VCaP (cell line): ENCODE measurements around the gene LAPTM5.
"Not testable (repeated sequence)": the region's sequence is repeated elsewhere in the genome, so short reads cannot be mapped to it uniquely, and the experiment has no call there.

ENCODE experiments used
- H3K27ac ChIP-seq: fragments of 450-650 bp; 2 replicates; pipeline ENCODE4 v1.5.1; 2017
- TF ChIP-seq, protein P1 (sequence below): fragments of 450-650 bp; conservative IDR thresholded peaks from 2 replicates; pipeline ENCODE4 v1.5.1; 2017; ENCODE audit warnings: mild to moderate bottlenecking, moderate library complexity

LAPTM5 gene

DNA sequence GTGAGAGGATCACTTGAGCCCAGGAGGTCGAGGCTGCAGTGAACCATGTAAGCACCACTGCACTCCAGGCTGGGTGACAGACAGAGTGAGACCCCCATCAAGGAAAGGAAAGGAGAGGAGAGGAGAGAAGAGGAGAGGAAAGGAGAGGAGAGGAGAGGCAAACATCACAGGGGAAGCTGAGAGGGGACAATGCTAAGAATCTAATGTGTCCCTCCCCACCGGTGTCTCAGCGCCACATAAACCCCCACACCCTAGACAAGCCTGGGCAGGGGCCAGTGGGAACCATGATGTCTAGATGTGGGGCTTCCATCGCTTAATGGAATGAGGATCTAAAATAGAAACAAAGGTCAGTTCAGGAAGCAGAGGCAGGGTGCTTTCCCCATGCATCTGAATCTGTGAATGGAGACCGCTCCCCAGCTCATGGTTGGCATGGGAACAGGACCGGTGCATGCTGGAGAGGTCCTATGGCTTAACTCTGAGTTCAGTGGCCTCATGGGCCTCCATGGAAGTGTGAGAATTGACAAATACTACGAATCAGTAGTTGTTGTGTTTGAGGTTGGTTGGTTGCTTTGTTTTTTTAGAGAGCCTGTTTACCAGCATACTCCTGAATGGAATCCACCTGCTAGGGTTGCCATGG, 16.3 kb upstream of the LAPTM5 start:
- no peak overlapping the region for H3K27ac ChIP-seq
- TF ChIP-seq, protein P1, sequence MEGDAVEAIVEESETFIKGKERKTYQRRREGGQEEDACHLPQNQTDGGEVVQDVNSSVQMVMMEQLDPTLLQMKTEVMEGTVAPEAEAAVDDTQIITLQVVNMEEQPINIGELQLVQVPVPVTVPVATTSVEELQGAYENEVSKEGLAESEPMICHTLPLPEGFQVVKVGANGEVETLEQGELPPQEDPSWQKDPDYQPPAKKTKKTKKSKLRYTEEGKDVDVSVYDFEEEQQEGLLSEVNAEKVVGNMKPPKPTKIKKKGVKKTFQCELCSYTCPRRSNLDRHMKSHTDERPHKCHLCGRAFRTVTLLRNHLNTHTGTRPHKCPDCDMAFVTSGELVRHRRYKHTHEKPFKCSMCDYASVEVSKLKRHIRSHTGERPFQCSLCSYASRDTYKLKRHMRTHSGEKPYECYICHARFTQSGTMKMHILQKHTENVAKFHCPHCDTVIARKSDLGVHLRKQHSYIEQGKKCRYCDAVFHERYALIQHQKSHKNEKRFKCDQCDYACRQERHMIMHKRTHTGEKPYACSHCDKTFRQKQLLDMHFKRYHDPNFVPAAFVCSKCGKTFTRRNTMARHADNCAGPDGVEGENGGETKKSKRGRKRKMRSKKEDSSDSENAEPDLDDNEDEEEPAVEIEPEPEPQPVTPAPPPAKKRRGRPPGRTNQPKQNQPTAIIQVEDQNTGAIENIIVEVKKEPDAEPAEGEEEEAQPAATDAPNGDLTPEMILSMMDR: no peak

DNA sequence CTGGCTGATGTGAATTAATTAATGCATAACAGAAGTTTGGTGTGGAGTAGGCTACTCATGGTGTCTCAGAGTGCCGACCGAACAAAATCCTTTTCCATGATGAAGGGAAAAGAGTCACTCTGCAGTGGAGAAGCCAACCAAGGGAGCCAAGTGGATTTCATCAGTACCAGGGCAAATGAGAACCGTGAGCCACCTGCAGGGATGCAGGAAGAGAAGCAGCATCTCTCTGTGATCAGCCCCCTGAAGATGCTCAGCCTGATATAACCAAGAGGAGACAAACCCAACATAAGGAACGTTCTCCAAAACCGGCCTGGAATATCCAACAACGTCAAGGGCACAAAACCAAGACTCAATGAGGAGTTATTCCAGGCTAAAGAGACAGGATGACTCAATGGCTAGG, 13.4 kb upstream of the LAPTM5 start:
- TF ChIP-seq, protein P1: no peak

DNA sequence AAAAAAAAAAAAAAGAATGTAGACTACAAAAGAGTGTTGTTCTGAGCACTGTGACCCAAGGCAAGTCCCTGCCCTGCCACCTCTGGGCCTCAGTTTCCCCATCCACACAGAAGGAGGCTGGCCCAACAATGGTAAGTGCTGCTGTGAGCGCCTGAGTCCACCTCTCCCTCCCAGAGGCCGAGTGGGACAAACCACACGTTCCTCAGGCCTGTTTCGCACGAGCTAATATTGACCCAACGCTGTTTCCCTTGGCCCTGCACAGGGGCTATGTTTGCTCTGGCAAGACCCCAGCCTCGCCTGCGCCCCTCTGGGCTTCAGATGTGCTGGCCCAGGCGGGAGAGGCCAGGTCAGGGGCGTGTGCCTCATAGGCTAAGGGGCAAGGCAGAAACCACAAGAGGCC, 12.6 kb upstream of the LAPTM5 start:
- TF ChIP-seq, protein P1: no peak
- no peak overlapping the region for H3K27ac ChIP-seq

More for the DNA sequence above, 13.4 kb upstream of the LAPTM5 start:
- H3K27ac ChIP-seq: no peak overlapping the region

DNA sequence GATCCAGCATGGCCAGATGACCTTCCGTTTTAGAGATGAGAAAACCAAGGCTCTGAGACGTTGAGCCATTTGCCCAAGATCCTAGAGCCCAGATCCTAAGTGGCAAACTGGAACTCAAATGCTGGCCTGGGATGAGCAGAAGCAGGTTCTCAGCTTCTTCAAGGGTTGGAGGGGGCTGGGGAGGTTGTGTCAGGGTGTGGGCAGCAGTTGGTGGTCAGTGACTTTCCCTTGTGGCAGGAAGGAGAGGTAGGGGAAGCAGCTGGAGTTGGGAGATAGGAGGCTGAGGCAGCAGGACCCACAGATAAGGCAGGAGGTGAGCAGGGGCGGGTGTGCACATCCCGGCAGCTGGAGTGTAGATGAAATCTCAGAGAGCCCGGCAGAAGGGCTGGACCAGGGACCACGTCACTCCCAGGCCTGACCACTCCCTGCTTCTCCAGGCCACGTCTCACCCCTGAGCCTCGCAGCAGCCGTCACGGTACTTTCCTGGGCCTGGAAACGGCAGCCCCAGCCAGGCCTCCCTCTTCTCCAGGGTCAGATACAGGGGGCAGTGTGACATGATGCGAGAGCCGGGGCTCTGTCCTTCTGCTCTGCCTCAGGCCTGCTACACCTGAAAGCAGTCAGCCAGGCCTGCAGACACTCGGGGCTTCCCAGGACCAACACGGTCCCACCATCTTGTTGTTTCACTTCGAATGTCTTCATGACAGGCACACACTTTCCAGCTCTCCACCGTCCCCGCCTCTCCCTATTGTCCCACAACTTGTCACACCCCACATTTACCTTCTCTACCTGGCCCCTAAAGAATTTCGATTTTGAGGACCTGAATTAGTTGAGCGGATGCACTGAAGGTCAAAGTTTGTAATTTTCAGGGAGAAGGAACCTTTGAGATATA, 11.5 kb upstream of the LAPTM5 start:
- TF ChIP-seq, protein P1: no peak
- H3K27ac ChIP-seq: no peak overlapping the region

DNA sequence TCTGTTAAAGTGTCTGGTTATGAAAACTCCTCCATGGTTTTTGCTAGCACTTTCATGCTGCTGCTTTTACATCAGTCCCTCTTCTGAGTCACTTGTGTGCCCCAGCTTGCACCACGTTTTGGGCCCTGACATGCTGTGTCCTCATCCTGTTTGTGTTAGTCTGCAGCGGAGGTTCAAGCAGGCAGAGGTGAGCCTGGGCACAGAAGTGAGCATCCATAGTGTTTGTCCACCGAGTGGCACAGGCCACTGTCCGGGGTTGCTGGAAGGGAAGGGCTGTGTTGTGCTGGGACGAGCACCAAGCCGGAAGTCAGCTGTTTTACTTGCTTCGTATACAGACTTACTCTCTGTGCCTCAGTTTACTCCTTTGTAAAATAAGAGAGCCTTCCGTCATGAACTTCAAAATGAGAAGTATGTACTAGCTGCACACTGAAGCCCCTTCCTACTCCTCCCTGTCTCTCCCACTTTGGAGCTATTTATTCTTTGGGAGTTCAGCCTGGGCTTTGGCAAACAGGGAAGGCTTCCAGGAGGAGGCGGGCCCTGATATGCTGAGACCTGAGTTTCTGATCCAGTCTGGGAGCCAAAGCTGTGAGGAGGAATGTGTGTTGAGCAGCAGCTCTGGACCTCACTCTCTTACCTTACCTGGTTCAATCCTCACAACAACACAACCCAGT, 10.7 kb upstream of the LAPTM5 start:
- no peak overlapping the region for H3K27ac ChIP-seq

DNA sequence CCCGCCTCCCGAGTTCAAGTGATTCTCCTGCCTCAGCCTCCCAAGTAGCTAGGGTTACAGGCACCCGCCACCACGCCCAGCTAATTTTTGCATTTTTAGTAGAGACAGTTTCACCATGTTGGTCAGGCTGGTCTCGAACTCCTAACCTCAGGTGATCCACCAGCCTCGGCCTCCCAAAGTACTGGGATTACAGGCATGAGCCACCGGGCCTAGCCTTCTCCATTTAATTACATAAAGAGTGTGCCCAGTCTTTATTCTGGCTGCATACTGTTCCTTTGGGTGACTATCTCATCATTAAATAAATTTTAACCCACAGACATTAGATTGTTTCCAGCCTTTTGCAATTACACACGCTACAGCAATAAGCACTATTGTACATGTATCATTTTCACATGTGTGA, 9.4 kb upstream of the LAPTM5 start:
- not testable (repeated sequence) for H3K27ac ChIP-seq

More for the DNA sequence above, 10.7 kb upstream of the LAPTM5 start:
- TF ChIP-seq, protein P1: no peak

DNA sequence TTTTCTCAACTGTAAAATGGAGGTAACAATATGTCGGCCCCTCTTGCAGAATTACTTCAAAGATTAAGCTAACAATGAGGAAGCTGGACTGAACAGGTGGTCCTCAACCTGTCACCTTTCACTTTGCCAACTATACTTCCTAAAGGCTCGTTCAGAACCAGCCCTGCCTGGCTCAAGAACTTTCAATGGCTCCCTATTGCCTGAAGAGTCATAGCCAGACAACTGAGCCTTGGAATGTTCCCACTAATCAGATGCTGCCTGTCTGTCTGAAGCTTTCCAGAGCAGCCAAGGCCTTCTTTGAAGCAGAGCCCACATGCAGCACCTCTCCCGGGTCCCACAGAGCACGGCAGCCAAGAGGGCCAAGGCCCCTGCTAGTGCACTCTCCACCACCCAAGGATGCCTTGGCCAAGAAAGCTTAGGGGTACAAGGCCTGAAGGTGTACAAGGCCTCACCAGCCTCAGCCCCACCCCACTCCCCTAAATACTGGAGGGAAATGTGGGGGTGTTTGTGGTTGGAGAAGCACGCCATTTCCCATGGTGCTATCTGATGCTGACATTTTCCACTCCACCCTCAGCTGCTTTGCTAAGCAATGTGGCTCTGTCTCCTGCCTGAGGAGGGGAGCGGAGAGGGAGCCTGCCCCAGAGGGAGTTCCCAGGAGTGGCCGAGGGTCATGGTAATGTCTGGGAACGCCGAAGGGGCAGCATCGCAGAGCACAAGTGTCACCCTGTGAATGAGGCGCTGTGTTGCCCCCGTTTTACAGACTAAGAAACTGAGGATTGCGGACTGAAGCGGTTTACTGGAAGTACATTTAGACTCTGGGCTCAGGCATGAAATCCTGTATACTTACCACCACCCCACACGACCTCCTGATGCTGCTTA, 8.2 kb upstream of the LAPTM5 start:
- TF ChIP-seq, protein P1: no peak
- H3K27ac ChIP-seq: no peak overlapping the region
